Right lobe of liver (tissue), 4 donors: Measurements from ENCODE around the gene GPR25.

Experiments
- POLR2A ChIP-seq: fragments of 450-650 bp; IDR thresholded peaks from one replicate; pipeline ENCODE4 v1.6.1; 2017; ENCODE audit warnings: antibody characterized with exemption, mild to moderate bottlenecking
- TF ChIP-seq, protein P1 (sequence below), 4 donors: fragments of 200-600 bp in 3 of 4; fragments of 450-650 bp in 1 of 4; IDR thresholded peaks; one replicate each; pipeline versions ENCODE4 v1.5.1 to v1.8.0; 2016 to 2022; ENCODE audit warnings: antibody characterized with exemption in 4 of 4, mild to moderate bottlenecking in 2 of 4
- donor health status: DM: no; HTN: no; CAD: no.
- donor health status: DM: no; HTN: no; CAD: no.
- donor health status: DM: no; HTN: yes; CAD: no.

DNA sequence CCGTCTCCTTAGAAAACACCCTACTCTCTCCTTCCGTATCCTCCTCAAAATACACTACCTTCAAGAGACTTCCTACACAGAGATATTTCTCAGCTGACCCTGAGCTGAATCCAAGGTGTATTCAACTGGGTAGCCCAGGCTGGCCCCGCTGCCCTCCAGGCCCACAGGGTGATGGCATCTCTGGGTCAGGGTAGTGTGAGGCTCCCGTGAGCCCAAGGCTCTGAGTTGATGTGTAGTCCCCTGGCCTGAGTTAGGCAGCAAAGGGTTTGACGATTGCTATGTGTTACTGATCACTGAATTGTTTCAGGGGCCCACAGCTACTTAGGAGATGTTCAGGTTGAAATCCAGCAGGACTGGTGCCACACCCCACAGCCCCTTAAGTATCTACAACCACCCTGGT is 28.6 kb downstream of the GPR25 start:
- TF ChIP-seq, protein P1, sequence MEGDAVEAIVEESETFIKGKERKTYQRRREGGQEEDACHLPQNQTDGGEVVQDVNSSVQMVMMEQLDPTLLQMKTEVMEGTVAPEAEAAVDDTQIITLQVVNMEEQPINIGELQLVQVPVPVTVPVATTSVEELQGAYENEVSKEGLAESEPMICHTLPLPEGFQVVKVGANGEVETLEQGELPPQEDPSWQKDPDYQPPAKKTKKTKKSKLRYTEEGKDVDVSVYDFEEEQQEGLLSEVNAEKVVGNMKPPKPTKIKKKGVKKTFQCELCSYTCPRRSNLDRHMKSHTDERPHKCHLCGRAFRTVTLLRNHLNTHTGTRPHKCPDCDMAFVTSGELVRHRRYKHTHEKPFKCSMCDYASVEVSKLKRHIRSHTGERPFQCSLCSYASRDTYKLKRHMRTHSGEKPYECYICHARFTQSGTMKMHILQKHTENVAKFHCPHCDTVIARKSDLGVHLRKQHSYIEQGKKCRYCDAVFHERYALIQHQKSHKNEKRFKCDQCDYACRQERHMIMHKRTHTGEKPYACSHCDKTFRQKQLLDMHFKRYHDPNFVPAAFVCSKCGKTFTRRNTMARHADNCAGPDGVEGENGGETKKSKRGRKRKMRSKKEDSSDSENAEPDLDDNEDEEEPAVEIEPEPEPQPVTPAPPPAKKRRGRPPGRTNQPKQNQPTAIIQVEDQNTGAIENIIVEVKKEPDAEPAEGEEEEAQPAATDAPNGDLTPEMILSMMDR (IDR thresholded peaks at IDR 0.05), result no peak
- TF ChIP-seq POLR2A, result no peak
